ENCODE measurements around the gene COG3.

Gene COG3

DNA sequence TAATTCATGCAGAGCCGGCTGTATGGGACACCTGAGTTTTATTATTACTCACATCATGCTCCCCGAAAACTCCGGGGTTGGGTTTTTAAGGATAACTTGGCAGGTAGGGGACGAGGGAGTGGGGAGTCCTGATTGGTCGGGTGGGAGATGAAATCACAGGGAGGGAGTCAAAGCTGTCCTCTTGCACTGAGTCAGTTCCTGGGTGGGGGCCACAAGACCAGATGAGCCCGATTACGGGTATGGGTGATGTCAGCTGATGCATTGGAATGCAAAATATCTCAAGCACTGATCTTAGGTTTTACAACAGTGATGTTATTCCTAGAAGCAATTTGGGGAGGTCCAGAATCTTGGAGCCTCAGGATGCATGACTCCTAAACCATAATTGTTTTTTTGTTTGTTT, 18.6 kb upstream of the COG3 start:
- Mint-ChIP-seq H3K4me1 (peaks cover 7% of the 10 kb centered on the region), H3K9me3 (no peaks in the 10 kb centered on the region), H3K27me3 (ENCODE audit: low read depth) (peaks cover 5% of the 10 kb centered on the region), H3K36me3 (ENCODE audit: low read depth) (no peaks in the 10 kb centered on the region), H3K4me3 (no peak overlapping the region), H3K27ac (no peak overlapping the region)
- TF ChIP-seq, protein P1, sequence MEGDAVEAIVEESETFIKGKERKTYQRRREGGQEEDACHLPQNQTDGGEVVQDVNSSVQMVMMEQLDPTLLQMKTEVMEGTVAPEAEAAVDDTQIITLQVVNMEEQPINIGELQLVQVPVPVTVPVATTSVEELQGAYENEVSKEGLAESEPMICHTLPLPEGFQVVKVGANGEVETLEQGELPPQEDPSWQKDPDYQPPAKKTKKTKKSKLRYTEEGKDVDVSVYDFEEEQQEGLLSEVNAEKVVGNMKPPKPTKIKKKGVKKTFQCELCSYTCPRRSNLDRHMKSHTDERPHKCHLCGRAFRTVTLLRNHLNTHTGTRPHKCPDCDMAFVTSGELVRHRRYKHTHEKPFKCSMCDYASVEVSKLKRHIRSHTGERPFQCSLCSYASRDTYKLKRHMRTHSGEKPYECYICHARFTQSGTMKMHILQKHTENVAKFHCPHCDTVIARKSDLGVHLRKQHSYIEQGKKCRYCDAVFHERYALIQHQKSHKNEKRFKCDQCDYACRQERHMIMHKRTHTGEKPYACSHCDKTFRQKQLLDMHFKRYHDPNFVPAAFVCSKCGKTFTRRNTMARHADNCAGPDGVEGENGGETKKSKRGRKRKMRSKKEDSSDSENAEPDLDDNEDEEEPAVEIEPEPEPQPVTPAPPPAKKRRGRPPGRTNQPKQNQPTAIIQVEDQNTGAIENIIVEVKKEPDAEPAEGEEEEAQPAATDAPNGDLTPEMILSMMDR (IDR thresholded peaks at IDR 0.05; ENCODE audit: unreplicated experiment in 3 of 3) = no peak

DNA sequence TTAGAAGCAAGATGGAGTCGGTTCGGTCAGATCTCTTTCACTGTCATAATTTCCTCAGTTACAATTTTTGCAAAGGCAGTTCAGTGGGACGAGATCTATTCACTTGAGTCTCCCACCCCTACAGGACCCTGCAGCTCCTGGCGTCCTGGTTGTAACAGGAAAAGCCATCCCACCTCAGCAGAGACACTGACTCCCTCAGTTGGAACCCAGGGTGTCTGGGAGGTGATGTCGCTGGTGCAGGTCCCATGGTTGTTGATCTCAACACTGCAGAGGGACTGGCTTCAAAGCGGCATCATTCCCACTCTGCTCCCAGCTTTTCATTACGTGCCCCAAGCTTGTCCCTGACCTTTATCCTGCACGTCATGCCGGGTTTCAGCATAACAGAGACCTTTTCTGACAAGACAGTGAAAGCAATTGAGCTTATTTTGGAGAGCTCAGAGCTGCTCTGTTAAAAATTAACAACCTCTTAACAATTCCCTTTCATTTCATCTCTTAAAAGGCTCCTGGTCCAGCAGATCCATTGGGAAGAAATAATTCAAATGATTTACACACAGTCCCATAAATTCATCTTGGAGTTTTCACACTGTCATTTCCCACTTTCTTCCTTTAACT, 17.6 kb upstream of the COG3 start:
- Mint-ChIP-seq H3K27ac (peak overlapping the region in 1 of 3 experiments; percentile 59), H3K27me3 (ENCODE audit: low read depth) (peaks cover 5% of the 10 kb centered on the region), H3K4me3 (no peak overlapping the region), H3K9me3 (no peaks in the 10 kb centered on the region), H3K36me3 (ENCODE audit: low read depth) (no peaks in the 10 kb centered on the region), H3K4me1 (no peaks in the 10 kb centered on the region)
- TF ChIP-seq, protein P1 (IDR thresholded peaks at IDR 0.05; ENCODE audit: unreplicated experiment in 3 of 3) = no peak

DNA sequence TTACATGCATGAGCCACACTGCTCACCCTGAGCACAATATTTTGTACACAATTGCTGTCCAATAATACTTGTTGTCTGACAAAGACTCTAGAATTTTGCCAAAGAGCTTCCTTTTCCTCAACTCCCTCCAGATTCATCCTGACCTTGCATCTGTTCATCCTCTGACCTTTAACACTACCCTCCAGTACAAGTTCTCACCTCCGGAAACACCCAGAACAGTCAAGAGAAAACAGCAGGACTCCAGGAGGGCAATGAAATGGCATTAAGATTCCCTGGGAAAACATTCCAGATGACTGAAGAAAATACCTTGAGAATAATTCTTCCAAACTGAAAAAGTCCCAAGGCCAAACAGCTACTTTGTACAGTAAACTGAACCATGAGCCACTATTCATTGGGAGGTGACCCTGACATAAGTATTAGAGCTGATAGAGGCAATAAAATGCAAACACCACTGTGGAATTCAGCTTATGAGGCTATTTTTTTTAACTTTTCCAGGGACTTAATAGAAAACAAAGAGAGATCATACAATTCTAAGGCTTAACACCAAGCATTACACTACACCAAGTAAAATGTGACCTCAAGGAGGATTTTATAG, 15.7 kb upstream of the COG3 start:
- Mint-ChIP-seq H3K27me3 (ENCODE audit: low read depth) (peaks cover 5% of the 10 kb centered on the region), H3K9me3 (no peaks in the 10 kb centered on the region), H3K27ac (no peak overlapping the region), H3K4me1 (peaks cover 5% of the 10 kb centered on the region), H3K36me3 (ENCODE audit: low read depth) (no peaks in the 10 kb centered on the region), H3K4me3 (no peak overlapping the region)
- TF ChIP-seq, protein P1 (IDR thresholded peaks at IDR 0.05; ENCODE audit: unreplicated experiment in 3 of 3) = no peak

DNA sequence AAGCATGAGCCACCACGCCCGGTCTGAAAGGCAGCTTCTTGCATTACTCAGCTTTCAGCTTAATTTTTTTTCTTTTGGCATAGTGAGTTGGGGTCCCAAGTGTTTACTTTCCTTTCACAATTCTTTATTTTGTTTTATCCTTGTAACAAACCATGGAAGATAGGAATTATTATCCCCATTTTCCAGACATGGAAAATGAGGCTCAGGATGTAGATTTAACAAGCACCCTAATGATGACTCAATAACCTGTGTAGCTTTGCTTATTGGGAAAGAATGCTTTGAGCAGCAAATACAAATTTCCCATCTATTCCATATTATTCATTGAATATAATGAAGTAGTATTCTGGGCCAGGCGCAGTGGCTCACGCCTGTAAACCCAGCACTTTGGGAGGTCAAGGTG, 13.5 kb upstream of the COG3 start:
- Mint-ChIP-seq H3K36me3 (ENCODE audit: low read depth) (no peaks in the 10 kb centered on the region), H3K4me3 (no peak overlapping the region), H3K27ac (no peak overlapping the region), H3K9me3 (no peaks in the 10 kb centered on the region), H3K27me3 (ENCODE audit: low read depth) (no peaks in the 10 kb centered on the region), H3K4me1 (peaks cover 6% of the 10 kb centered on the region)
- TF ChIP-seq, protein P1 (IDR thresholded peaks at IDR 0.05; ENCODE audit: unreplicated experiment in 3 of 3) = no peak

DNA sequence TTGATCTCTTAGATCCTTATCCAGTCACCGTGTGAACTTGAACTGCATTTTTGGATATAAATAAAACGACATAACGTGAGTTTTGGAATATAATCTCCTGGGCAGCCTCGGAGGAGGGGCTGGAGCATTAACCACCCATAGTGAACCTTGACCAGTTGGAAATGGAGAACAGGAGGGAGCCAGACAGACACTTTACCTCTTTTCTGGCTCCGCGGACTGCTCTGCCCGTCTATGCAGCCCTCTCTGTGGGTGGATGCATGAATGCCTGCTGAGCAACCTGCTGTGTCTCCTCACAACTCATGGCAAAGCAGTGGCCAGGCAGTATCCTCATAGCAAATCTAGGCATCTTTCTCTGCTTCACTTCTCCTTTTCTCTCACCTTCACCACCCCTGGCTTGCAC, 10.5 kb upstream of the COG3 start:
- Mint-ChIP-seq H3K9me3 (no peaks in the 10 kb centered on the region), H3K36me3 (ENCODE audit: low read depth) (no peaks in the 10 kb centered on the region), H3K4me1 (peaks cover 6% of the 10 kb centered on the region), H3K27ac (no peak overlapping the region), H3K27me3 (ENCODE audit: low read depth) (peaks cover 4% of the 10 kb centered on the region), H3K4me3 (no peak overlapping the region)
- TF ChIP-seq, protein P1 (IDR thresholded peaks at IDR 0.05; ENCODE audit: unreplicated experiment in 3 of 3) = no peak
